CD4-positive, alpha-beta T cell treated with Interleukin-10 for 1 hour (primary cell): ENCODE data around the gene DLGAP3.
A peak's percentile ranks its signal among the peaks of the same experiment; 100 is the strongest.

Experiments
- DNase-seq: peaks from one replicate; pipeline ENCODE4 v3.0.0-alpha.2; 2020

DLGAP3 gene

DNA sequence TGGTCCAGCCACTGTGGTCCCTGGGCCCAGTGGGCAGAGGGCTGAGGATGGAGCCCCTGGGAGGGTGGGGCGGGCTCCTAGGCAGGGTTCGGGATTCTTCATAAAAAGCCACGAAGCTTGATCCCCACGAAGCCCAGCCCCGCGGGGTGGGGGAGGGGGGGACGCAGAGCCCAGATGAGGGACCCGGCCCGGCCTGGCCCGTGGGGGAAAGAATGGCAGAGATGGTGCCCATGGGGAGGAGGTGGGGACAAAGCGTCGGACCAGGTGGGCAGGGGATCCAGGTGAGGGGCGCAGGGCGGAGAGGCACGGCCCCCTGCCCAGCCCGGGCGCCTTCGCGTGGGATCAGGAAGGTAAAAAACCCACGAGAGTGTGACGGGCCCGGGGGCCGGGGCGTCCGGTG, 63.9 kb downstream of the DLGAP3 start:
- no peak for DNase-seq

GRCh38 chr1:34864759-34865158, 64.7 kb downstream of the DLGAP3 start:
- no peak for DNase-seq

- peak; percentile 38 for DNase-seq
Measured at GRCh38 chr1:34863501-34863900, 65.9 kb downstream of the DLGAP3 start.

DNA sequence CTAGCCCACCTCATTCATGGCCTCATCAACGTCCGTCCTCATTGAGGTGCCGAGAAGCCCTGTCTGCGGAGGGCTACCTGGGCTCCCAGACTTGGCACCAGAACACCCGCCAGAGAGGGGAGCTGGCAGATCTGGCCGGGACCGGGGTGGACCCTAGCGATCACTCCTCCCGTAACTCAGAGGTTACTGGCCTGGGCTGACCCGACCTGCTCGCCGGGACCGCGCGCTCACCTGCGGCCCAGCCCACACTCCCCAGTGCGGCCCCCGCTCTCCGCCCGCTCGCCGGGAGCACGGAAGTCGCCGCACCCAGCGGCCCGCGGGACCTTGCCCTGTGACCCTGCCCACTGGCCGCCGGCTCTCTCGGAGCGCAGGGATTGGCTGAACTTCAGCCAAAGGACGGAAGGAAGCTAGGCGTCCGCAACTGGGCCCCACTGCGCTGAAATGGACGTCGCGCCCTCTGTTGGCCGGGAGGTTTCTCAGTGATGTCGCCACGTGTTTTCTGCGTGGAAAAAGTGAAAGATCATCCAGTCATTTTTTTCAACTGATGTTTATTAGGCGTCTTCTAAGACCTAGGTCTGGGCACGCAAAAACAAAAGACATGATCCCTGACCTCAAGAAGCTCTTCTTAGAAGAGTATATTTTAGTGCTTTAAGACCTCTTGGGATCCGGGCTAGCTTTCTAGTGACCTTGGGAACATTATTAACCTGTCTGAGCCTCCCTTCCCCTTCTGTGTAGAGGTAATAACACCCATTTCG, 69.8 kb downstream of the DLGAP3 start, which contains the start of gene SMIM12:
Gene SMIM12 (minus strand): TSS at position 304 of the 755 bp plus-strand sequence. CDS start 3,772 bp downstream, outside the sequence.
- peak; percentile 93 for DNase-seq

DNA sequence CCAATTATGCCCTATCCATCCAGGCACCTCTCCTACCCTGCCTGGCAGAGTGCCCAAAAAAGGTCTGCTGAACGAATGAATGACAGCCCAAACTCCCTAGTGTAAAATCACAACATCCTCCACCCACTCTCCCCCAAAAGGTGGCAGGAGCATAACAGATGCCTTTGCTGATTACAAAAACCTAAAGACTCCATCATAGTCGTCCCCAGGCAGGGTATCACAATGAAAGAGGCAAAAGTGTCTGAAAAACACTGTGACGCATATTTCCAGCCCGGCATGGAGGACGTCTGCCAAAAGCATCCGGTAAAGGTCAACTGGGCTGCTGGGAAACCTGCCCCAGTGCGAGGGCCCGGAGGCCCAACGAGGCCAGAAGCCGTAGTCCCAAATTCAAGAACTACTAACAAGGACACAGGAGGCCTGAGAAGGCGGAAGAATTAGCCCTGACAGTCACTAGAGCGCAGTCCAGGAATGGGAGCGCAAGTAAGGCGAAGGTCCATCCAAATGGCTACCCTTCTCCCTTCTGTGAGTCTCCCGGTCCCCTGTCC, 70.5 kb downstream of the DLGAP3 start:
- peak; percentile 45 for DNase-seq

GRCh38 chr1:34856697-34857096, 72.8 kb downstream of the DLGAP3 start:
- no peak for DNase-seq

- peak; percentile 94 for DNase-seq
Measured at GRCh38 chr1:34852677-34853217, 76.7 kb downstream of the DLGAP3 start.

DNA sequence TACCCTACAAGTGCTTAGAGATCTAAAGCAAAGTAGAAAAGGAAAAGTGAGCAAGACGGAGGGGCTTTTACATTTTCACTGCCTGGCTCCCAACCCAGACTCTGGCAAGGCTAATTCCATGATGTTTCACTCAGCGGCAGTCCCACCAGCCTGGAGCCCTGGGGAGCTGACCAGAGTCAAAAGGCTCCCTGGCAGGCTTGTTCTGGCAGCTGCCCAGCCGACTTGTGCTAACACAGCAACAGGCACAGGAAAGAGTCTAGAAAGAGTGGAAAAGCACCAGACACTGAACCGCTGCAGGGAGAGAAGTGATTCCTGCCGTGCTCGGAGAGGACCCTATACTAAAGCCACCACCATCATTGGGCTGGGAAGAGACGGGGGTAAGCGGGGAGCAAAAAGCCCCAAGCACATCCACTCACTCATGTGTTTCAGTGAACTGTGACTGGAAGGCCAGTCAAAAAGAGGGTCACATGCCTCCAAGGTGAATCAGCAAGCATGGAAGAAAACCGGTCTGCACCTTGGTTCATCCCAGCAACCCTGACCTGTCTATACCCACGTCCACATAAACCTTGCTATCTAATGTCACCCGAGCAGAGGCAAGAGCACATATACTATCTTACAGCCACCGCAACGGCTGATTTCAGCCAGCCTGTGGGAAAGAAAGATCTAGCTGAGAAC, 77.9 kb downstream of the DLGAP3 start:
- no peak for DNase-seq

- DNase-seq, result no peak
Measured at GRCh38 chr1:34850382-34850781, 79.1 kb downstream of the DLGAP3 start.

DNA sequence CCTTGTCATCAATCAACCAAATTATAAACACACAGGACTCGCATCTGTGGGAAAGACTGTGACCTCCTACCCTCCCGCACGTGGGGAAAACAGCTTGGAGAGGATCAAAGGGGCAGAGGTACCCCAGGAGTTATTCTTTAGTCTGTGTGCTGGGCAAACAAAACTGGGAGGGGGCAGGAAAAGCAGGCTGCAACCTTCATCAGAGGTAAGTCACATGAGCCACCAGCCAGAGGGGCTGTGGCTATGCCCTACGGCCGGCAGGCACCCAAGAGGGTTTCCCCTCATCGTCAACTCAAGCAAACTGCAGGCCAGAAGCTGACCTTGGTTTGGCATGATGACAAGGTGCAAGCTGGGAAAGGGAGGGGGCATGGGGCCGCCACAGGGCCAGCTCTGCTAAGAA, 82.4 kb downstream of the DLGAP3 start:
- no peak for DNase-seq

GRCh38 chr1:34846265-34846664, 83.2 kb downstream of the DLGAP3 start:
- no peak for DNase-seq

GRCh38 chr1:34845131-34845901, 84.1 kb downstream of the DLGAP3 start:
- no peak for DNase-seq

- no peak for DNase-seq
Measured at GRCh38 chr1:34844252-34844634, 85.2 kb downstream of the DLGAP3 start.

DNA sequence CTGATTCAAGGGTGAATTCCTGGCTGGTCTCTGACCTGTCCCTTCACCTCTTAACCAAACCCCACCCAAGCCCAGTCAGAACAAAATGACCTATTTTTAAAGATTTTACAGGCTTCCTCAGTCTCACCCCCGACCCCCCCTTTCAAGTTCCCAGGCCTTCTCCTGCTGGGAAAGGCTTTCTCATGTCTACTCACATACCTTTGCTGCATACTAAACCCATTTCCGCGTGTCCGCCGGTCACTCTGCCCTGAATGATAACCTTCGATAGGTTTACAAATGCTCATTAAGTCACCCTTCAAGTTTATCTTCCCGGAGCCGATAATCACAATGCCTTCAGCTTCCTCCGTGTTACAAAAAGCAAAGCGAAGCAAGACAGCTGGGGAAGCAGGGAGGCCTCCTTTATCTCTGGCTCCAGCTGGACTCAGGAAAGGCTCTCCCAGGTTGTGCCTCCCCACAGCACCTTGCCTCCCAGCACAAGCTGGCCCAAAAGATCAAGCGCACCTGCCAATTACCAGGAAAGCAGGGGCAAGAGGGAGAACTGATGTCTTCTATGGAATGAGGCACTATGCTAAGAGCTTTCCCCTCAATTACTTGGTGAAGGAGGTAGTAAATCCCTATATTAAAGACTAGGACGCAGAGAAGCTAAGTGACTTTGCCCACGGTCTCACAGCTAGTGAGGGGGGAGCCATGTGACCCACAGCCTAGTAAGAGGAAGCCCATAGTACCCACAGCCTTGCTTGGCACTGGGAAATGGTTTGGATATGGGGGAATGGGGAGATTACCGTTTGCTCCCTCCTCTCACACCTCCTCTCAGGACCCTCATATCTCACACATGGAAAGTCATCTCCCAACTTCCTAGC, 85.8 kb downstream of the DLGAP3 start:
- DNase-seq, result no peak

DNA sequence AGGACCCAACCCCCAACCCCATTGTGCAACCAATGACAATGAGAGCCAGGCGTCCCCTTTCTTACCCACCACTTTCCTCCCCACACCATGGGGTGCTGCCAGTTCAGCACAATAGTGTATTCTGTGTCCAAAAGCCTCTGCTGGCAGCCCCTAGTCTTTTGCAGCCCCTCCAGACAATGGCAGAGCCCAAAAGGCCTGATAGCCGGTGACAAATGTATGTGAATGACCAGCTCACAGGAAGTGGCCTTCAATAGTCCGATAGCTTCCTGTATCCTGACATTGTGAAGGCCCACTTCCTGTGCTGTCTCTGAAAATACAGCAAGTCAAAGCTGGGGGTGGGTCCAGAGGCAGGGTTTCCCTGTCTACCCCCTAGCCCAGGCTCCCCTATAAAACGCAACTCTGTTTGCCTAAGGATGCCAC, 86.5 kb downstream of the DLGAP3 start:
- no peak for DNase-seq

DNA sequence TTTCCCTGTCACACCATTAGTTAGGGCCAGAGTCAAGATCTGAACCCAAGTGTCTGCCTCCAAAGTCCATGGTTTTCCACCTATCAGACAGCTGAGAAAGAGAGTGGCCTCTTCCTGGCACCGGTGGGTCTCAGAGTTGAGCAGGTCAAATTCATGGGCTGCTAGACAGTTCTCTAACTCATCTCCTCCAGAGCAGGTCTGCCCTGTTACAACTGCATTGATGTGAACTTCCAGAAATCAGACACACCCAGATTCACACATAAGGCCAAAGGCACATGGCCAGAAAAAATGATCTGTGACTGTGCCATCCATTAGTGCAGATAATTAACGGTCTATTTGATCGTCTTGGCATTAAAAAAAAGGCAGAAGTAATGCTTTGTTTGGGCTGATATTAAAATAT, 87.4 kb downstream of the DLGAP3 start:
- DNase-seq, result no peak

DNA sequence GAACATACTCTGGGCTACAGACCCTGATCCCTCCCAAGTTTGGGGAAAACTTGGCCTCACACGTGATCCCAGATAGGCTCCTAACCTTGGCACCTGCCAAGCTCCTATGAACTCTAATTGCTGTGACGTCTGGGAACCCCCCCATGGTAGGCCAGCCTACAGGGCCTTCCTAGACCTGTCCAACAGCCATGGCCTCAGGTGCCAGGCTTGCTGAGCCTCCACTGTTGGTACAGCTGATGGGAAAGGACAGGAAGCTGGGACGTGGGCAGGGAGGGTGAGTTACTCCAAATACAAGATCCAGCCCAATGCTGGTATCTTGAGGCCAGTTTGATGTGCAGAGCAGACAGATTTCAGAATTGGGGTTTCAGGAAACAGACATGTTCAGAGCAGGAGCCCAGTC, 89.0 kb downstream of the DLGAP3 start:
- DNase-seq, result no peak

DNA sequence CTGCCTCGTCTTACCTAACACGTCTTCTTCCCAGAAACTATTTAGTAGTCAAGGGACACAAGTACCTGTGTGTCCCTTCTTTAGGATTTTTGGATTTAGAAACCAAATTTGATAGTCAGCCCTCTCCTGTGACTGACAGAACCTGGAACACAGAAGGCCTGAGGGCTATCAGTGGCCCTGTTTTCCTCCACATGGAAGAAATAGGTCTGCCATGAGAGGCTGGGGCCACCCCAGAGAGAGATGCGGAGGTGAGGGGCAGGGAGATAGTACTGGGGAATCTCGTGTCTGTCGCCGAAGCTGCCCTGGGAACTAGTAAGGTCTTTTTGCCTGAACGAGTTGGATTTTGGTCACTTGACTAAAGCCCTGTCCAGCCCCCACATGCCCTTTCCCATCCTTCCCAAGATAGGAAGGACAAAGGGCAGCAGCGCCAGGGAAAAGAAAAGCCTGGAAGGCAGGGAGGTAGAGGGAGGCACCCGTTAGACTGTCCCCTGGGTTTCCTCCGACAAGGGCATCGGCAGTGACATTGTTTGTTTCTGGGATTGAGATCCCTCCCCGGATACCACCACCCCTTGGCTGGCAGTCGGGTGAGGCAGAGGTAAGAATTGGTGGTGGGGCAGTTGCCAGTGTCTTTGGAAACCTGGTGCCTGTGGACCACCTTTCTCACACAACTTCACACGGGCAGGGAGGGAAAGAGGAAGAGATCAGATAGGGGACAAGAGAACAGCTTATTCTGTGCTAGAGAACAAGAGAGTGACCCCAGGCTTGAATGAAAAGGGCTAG, 89.7 kb downstream of the DLGAP3 start:
- DNase-seq, result no peak

- DNase-seq, result no peak
Measured at GRCh38 chr1:34833711-34834110, 95.7 kb downstream of the DLGAP3 start.

DNA sequence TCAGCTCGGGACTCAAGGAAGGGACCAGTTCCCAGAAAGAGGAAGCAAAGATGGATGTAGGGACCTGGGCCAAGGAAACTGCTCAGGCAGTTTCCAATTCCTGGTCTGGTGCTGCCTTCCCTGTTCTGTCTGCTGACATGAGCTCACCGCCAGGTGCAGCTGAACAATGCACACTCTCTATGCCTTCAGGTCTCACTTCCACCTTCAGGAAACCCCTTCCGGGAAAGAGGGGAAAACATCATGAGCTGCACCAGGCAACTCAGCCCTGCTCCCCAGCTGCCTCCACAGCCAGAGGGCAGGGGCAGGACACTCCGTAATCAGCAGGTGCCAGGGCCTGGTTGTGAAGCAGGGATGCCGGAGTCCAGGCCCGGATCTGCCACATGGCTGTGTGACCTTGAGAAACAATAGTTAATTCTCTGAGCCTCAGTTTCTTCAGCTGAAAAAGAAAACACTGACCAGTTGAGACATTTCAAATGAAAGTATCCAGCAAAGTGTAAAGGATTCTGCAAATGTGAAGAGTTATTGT, 97.7 kb downstream of the DLGAP3 start:
- no peak for DNase-seq

GRCh38 chr1:34829250-34829649, 100.2 kb downstream of the DLGAP3 start:
- DNase-seq, result no peak
